ENCODE results near the gene BAZ2A. TPM values are rescaled to one million over a fixed set of nuclear protein-coding genes. Genes with fewer than 3 reads are reported as not detected.

BAZ2A gene
- total RNA-seq, 1 experiment from 2014 or later, result 106 TPM

GRCh38 chr12:56628671-56629458 is 1.3 kb downstream of the BAZ2A start:
- H3K9me3 ChIP-seq (ENCODE audit: control insufficient read depth in 1 of 2, insufficient read depth in 1 of 2, low read depth in 1 of 2, low read length in 2 of 2), result no peaks in the 10 kb centered on the region
- no peak overlapping the region for H2AFZ ChIP-seq (ENCODE audit: low read depth, low read length, poor library complexity, severe bottlenecking)
- peaks cover 80% of the 10 kb centered on the region for H3K79me2 ChIP-seq (ENCODE audit: insufficient read depth, low read length)
- H3K27ac ChIP-seq (ENCODE audit: low read depth, low read length), result peak overlapping the region; percentile 88
- peak overlapping the region; percentile 95 for H3K9ac ChIP-seq (ENCODE audit: low read length)
- no peaks in the 10 kb centered on the region for H3K9me2 ChIP-seq (ENCODE audit: insufficient read depth)
- CTCF ChIA-PET, result interaction anchor here (1.2 to 3.1 kb wide), 2 partner anchors 7 to 525 kb away, joined by 3 to 17 read pairs; no protein-coding TSS in a partner anchor
- no peaks in the 10 kb centered on the region; a peak in 2 of 4 replicates for H3K36me3 ChIP-seq (ENCODE audit: control insufficient read depth in 1 of 2, insufficient read depth in 2 of 2, low read length in 2 of 2)
- intact Hi-C loops (cut with micrococcal nuclease), result no loop called here
- peak overlapping the region; percentile 90 for H3K4me2 ChIP-seq (ENCODE audit: low read length)
- no peaks in the 10 kb centered on the region for H4K20me1 ChIP-seq (ENCODE audit: insufficient read depth)
- BruUV-seq (replicated peaks), result TSS peak; percentile 35
- RAD21 ChIA-PET (ENCODE audit: low non-redundant PET in 1 of 2, low total read pairs in 2 of 2, uncharacterized antibody in 2 of 2, unreplicated experiment in 2 of 2), result no interaction called here
- peaks cover 30 to 41% of the 10 kb centered on the region in 2 experiments for H3K4me1 ChIP-seq (ENCODE audit: control insufficient read depth in 1 of 2, insufficient read depth in 2 of 2, low read length in 2 of 2)
- TF ChIP-seq SRF (IDR thresholded peaks at IDR 0.05; ENCODE audit: low read depth) (no peak), ZNF274 (IDR thresholded peaks at IDR 0.05; ENCODE audit: low read depth, low read length) (no peak), SP1 (IDR thresholded peaks at IDR 0.05; ENCODE audit: low read depth) (no peak), TCF7L2 (IDR thresholded peaks at IDR 0.05; ENCODE audit: borderline replicate concordance, extremely low read depth, insufficient read depth, insufficient read length) (no peak), POLR2AphosphoS5 (IDR thresholded peaks at IDR 0.05; ENCODE audit: low read depth, low read length) (no peak), FOSL1 (IDR thresholded peaks at IDR 0.05; ENCODE audit: low read depth) (no peak), ZFX (IDR thresholded peaks at IDR 0.05) (no peak), CBX3 (IDR thresholded peaks at IDR 0.05; ENCODE audit: low read depth) (no peak), EGR1 (IDR thresholded peaks at IDR 0.05; ENCODE audit: low read depth) (no peak), EZH2phosphoT487 (IDR thresholded peaks at IDR 0.05; ENCODE audit: borderline replicate concordance) (no peak), ELF1 (IDR thresholded peaks at IDR 0.05; ENCODE audit: borderline replicate concordance, low read depth) (no peak), EZH2 (IDR thresholded peaks at IDR 0.05) (no peak), JUND (IDR thresholded peaks at IDR 0.05) (no peak)
- TF ChIP-seq, protein P1, sequence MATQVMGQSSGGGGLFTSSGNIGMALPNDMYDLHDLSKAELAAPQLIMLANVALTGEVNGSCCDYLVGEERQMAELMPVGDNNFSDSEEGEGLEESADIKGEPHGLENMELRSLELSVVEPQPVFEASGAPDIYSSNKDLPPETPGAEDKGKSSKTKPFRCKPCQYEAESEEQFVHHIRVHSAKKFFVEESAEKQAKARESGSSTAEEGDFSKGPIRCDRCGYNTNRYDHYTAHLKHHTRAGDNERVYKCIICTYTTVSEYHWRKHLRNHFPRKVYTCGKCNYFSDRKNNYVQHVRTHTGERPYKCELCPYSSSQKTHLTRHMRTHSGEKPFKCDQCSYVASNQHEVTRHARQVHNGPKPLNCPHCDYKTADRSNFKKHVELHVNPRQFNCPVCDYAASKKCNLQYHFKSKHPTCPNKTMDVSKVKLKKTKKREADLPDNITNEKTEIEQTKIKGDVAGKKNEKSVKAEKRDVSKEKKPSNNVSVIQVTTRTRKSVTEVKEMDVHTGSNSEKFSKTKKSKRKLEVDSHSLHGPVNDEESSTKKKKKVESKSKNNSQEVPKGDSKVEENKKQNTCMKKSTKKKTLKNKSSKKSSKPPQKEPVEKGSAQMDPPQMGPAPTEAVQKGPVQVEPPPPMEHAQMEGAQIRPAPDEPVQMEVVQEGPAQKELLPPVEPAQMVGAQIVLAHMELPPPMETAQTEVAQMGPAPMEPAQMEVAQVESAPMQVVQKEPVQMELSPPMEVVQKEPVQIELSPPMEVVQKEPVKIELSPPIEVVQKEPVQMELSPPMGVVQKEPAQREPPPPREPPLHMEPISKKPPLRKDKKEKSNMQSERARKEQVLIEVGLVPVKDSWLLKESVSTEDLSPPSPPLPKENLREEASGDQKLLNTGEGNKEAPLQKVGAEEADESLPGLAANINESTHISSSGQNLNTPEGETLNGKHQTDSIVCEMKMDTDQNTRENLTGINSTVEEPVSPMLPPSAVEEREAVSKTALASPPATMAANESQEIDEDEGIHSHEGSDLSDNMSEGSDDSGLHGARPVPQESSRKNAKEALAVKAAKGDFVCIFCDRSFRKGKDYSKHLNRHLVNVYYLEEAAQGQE (IDR thresholded peaks at IDR 0.05; ENCODE audit: low read depth), result no peak
- POLR2A ChIA-PET, result interaction anchor here (0.7 to 1.0 kb wide), 2 partner anchors 8 to 489 kb away, joined by 3 to 4 read pairs; no protein-coding TSS in a partner anchor
- no peak for DNase-seq (ENCODE audit: low read depth, low spot score)
- no peaks in the 10 kb centered on the region for H3K27me3 ChIP-seq (ENCODE audit: insufficient read depth, low read length)
- H3K4me3 ChIP-seq (replicated peaks in 1 of 2; ENCODE audit: low read depth in 1 of 2, low read length in 2 of 2), result peak overlapping the region; percentile 94 to 95
- ATAC-seq, result no peak
